Right kidney (tissue), 1 donor: ENCODE measurements around the gene LEPROT.
A peak's percentile ranks its signal among the peaks of the same experiment; 100 is the strongest.
"Not testable (repeated sequence)": the region's sequence is repeated elsewhere in the genome, so short reads cannot be mapped to it uniquely, and the experiment has no call there.

Experiments used
- DNase-seq: peaks from one replicate; pipeline ENCODE4 v3.0.0-alpha.2; 2016

Gene LEPROT

DNA sequence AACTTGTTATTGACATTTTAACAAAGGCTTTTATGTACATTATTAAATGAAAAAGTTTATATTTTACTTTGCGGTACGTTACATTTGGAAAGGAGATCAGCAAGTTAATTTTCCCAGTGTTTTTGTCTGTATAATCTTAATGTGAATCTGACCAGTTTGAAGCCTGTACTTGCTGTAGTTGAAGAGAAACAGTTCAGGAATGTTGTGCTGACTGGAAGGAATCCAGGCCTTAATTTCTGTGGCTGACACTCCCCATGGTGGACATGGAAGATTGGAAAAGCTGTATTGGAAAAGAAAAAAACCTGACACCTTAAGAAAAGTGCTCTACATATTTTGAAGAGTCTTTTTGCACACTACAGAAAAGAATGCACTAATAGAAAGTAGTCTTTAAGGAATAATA is 15.5 kb downstream of the LEPROT start:
- no peak for DNase-seq

DNA sequence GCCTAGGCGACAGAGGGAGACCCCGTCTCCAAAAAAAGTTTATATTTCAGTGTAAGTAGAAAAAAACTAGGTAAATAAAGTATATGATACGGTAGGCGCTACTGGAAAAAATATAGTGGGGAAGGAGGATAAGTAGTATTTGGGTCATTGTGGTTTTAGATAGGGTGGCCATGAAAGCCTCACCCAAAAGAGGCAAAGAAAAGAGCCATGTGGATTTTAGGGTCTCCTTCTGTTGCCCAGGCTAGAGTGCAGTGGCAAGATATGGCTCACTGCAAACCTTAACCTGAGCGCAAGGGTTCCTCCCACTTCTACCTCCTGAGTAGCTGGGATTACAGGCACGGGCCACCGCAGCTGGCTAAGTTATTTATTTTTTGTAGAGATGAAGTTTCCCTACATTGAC is 17.1 kb downstream of the LEPROT start:
- DNase-seq: no peak

DNA sequence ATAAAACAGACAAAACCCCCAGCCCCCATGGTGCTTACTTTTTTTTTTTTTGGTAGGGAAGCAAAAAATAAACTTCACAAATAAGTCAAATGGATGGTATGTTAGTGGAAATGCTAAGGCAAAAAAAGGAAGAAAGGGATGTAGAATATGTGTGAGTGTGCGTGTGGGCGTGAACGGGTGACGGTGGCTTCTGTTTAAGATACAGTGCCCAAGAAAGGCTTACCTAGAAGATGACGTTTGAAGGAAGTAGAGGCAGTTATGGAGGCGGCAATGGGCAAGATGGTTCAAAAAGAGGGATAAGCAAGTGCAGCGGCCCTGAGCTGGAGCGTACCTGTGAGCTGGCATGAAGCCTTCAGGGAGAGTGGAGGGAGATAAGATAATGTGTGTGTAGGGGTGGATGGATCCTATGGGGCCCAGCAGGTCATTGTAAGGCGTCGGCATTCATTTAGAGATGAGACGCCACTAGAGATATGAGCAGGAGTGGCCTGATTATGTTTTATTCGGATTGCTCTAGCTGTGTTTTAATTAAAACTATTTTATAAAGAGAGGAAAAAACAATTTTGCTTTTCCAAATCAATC is 19.9 kb downstream of the LEPROT start:
- no peak for DNase-seq

DNA sequence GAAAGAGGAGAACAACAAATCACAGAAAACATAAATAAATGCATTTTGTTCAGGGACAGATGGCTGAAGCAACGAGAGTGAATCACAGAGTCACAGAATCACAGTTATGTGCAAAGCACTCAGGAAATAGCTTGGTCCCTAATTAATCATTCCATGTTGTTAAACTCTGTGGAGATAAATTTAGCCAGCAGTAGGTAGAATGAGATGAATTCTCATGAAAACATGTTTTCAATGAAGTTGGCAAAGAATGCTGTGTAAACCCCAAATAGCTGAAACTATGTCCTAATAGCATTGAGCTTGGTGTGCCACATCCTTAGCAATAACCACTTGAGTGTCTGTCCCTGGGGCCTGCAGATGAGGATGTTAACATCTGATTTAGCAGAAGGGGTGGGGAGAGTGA is 20.4 kb downstream of the LEPROT start:
- no peak for DNase-seq

DNA sequence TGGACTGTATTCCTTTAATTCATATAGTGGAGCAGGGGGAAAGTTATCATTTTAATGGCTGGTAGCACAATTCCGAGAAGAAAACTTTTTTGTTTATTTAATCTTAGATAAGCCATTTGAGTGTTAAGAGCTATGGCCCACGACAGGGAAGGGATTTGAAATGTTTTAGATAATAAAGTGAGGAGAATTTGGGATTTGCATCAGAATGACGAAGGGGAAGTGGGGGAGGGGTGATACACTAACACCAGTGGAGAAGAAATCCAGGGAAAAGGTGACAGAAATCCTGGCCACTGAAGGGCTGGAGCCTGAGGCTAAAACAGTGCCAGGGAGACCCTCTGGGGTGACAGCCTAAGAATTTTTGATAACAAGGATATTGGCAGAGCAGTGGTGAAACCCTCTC is 21.0 kb downstream of the LEPROT start:
- DNase-seq: no peak

DNA sequence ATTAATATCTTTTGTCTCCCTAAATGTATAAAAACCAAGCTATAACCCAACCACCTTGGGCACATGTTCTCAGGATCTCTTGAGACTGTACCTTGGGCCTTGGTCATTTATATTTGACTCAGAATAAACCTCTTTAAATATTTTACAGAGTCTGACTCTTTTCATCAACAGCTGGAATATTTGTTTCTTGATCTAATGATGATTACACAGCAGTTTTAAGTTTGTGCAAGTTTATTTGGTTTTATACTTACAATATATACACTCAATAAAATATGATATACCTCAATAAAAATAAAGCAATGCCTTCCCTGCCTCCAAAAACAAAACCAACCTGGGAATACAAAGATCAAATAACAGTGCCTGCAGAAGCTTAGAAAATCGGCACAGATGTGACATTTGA is 22.0 kb downstream of the LEPROT start:
- no peak for DNase-seq

DNA sequence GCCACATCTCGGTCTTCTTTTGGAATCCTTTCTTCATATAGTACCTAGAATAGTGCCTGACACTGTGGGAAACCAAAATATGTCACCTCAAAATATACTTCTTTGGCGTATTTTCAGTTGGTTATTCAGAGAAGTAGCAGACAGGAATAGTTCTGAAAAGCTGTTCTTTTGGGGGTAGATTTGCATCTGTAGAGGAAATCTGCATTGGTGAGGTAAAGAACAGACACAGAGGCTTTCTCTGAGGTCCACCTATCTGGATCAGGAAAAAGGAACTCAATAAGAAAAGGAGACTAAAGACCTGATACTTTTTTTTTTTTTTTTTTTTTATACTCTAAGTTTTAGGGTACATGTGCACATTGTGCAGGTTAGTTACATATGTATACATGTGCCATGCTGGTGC is 23.2 kb downstream of the LEPROT start:
- no peak for DNase-seq

DNA sequence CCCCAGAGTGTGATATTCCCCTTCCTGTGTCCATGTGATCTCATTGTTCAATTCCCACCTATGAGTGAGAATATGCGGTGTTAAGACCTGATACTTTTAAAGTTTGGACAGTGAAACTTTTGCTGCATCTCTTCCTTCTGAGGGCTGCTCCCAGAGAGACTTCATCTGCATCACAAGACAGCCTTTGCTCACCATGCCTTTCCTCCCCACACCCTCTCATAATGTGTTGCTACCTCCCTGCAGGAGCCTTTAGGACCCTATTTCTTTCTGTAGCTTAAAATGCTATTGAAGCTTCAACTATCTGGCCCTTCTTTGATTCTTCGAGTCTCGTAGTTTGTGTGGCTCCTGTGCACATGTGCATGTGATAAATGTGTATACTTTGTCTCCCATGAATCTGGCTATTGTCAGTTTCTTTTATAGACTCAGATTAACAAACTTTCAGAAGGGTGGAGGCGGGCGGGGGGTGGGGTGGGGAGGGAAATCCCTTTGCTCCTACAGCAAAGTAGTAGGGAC is 23.7 kb downstream of the LEPROT start:
- DNase-seq: no peak

DNA sequence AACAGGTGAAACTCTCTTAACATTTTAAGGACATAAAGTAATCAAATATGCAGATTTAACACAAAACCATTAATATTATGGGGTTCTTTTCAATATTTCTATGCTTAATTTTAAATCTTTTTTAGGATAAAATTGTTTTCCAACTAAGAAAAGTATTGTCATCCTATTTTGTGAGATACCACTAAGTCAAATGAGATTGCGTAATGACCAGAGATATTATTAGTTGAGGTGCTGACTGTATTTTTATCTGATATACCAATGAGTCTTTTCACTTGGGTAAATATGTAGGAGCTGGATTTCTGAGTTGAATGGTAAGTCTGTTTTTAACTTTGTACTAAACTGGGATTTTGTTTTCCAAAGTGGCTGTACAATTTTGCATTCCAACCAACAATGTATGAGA is 25.4 kb downstream of the LEPROT start:
- DNase-seq: no peak

DNA sequence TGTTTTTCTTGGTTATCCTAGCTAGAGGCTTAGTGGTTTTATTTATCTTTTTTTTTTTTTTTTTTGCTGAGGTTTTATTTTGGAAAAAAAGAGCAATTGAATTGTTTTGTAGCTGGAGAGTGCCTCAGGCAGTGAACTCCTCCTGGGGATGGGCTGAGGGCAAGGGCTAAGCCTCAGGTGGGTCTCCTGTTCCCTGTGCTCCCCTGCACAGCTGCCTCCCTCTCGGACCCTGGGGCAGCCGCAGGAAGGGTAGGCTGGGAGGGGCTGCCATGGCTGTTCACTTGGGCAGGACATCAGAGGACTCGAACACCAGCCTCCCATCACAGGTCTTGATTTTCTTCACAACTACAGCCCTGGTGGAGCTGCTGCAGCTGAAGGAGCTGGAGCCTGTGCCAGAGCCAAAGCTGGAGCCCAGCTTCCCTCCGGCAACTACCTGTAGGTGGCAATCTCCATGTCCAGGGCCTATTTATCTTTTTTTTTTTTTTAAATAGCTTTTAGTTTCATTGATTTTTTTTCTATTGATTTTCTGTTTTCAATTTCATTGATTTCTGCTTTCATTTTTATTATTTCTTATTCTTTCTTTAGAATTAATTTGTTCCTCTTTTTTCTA is 28.9 kb downstream of the LEPROT start:
- no peak for DNase-seq

DNA sequence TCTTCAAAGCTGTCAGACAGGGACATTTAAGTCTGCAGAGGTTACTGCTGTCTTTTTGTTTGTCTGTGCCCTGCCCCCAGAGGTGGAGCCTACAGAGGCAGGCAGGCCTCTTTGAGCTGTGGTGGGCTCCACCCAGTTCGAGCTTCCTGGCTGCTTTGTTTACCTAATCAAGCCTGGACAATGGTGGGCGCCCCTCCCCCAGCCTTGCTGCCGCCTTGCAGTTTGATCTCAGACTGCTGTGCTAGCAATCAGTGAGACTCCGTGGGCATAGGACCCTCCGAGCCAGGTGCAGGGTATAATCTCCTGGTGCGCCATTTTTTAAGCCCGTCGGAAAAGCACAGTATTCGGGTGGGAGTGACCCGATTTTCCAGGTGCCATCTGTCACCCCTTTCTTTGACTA is 35.2 kb downstream of the LEPROT start:
- not testable (repeated sequence) for DNase-seq

DNA sequence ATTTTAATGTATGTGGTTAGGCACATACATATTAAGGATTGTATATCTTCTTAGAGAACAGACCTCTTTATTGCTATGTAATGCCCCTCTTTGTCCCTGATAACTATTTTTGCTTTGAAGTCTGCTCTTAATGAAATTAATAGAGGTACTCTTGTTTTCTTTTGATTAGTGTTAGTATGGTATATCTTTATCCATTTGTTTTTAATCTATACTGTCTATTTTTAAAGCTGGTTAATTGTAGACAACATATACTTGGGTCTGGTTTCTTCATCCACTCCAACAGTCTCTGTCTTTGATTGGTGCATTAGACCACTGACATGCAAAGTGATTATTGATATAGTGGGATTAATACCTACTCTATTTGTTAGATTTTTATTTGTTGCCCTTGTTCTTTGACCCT is 36.0 kb downstream of the LEPROT start:
- no peak for DNase-seq

DNA sequence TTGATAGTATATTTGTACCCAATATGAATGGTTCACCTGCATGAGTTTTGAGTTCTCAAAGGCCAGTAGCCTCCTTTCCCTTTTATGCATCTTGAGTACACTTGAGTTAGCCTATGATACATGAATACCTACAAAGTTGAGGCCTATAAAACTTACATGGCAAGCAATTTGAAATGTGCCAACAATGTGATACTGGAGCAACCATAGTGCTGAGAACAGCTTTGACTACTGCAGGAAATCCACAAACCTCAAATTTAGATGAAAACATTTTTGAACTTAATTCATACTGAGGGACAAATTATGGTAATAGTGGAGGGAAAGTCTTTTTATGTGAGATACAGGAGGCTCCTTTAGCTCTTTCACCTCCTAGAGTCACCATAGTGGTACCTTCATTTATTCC is 37.4 kb downstream of the LEPROT start:
- DNase-seq: no peak

DNA sequence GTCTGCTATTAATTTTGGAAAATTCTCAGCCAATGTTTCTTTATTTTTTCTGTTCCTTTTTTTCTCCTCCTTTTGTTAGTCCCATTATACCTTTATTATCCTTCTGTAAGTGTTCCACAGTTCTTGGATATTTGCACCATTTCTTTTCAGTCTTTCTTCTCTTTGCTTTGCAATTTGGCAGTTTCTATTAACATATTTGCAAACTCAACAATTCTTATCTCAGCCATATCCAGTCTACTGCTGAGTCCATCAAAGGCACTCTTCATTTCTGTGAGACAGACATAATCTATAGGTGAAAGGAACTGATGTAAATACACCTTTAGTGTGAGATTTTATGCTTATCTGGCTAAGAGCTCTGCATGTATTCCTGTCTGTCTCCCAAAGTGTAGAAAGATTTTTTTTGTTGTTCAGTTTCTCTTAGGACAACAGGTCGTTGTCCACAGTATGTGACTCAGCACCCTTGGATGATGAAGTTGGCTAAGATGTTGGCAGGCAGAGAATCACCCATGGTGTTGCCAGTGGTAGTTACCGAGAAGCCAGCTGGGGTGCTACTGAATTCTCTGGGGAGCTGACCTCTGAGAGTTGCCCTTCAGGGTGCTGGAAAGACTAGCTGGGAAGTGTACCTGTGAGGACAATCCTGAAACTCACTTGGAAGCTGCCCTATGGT is 38.4 kb downstream of the LEPROT start:
- DNase-seq: no peak

DNA sequence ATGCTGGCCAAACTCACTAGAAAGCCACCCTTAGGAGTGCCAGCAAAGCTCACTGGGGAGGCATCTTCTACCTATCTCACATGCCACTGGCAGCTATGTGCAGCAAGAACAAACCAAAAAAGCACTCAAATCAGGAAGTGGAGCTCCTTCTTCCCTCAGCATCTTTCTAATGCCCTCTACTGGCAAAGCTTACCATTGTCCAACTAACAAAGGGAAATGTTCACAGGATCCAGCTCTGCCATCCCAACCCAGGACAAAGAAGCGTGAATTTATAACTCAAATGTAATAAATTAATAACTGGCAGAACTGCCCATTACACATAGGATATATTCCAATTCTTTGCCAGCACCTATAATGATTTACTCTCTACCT is 38.9 kb downstream of the LEPROT start:
- no peak for DNase-seq

DNA sequence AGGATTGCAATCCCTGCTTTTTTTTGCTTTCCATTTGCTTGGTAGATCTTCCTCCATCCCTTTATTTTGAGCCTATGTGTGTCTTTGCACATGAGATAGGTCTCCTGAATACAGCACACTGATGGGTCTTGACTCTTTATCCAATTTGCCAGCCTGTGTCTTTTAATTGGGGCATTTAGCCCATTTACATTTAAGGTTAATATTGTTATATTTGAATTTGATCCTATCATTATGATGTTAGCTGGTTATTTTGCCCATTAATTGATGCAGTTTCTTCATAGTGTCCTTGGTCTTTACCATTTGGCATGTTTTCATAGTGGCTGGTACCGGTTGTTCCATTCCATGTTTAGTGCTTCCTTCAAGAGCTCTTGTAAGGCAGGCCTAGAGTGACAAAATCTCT is 45.4 kb downstream of the LEPROT start:
- not testable (repeated sequence) for DNase-seq

DNA sequence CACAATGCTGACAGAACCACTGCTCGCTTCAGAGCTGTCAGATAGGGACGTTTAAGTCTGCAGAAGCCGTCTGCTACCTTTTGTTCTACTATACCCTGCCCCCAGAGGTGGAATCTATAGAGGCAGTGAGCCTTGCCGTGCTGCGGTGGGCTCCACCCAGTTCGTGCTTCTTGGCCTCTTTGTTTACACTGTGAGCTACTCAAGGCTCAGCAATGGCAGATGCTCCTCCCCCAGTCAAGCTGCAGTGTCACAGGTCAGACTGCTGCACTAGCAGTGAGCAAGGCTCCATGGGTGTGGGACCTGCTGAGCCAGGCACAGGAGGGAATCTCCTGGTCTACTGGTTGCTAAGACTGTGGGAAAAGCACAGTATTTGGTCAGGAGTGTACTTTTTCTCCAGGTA is 47.1 kb downstream of the LEPROT start:
- no peak for DNase-seq

DNA sequence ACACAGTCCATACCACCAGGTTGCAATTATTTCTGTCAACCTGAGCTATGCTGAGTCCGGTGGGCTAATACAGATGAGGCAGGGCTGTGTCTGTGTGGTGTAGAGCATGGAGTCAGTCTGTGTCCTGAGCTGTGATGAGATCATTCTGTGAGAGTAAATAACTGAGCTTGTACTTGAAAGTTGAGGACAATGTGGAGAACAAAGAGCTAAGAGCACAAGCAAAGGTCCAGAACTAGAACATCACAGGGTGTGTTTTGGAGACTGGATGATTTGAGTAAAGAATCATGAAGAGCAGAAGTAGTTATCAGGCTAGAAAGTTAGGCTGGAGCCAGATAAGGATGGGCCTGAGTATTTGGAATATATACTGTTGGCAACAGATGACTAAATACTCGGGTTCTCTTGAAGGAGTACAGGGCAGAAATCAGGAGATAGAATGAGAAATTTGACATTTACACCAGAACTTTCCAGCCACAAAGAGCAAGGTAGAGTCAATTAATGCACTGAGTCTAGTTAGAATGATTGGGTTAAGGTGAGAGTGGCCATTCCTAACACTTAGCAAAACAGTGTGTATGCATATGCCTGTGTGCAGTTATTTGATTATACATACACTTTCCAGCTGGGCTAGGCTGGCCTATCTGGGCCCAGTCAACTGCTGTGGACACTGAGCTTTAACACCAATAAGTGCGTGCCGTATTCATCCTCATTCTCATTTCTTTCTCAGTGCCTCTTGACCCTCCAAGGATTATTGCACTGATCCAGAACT is 48.8 kb downstream of the LEPROT start:
- peak; percentile 26 for DNase-seq

DNA sequence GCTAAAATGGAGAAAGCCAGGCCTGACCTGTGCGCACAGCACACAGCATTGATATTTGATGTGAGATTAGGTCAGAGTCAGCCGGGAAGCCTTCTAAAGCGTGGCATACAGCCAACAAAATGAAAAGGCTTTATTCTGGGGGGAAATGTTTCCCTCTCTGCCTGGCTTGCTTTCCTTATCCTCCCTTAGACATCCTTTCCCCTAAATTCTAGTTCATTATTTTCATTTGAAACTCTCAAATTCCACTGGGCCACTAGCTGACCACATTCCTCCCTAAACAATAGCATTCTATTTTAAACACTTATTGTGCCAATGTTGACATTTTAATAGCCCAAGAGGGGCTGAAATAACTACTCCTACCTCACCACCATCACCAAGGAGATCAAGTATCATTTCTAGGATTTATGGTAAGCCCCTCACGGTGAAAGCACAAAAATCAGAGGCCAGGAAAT is 49.4 kb downstream of the LEPROT start:
- DNase-seq: no peak

DNA sequence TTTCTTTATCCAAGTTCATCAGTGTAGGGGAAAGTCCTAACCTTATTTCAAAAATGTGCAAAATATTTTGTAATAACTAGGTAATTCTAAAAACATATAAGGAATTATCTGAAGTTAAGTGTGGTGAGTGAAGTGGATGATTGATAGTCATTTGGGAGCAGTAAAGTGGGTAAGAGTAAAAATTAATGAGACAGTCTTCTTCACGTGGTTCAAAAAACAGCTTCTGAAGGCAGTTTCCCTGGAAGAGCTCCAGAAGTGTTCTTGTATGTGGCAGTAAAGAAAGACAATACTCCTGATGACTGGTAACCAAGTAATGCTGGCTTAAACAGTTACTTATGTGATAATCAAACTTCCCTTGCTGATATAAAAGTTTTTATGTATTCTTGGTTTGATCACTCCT is 50.3 kb downstream of the LEPROT start:
- DNase-seq: no peak

DNA sequence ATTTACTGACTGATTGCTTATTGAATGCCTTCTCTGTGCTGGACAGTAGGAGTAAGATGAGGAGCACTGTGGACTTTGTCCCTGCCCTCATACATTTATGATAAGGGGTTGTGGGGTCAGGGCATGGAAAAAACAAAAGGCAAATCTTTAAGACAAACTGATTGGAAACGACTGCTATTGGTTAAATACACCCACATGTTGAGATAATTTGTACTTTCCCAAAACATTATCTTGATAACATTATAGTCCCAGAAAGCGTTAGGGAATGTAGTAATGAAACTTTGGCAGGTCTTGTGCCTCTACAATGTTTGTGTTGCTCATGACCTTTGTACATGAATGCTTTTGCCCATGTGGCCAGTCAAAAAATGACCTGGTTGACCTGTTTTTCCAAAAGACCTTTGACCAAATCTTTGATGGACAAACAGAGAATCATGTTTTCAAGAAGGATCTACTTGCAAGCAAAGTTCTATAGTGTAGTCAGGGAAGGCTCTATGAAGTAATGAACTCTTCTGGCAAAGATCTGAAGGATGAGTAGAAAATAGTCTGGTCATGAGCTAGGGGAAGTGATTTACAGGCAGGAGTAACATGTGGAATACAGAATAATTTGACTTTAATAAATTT is 50.9 kb downstream of the LEPROT start:
- DNase-seq: no peak

DNA sequence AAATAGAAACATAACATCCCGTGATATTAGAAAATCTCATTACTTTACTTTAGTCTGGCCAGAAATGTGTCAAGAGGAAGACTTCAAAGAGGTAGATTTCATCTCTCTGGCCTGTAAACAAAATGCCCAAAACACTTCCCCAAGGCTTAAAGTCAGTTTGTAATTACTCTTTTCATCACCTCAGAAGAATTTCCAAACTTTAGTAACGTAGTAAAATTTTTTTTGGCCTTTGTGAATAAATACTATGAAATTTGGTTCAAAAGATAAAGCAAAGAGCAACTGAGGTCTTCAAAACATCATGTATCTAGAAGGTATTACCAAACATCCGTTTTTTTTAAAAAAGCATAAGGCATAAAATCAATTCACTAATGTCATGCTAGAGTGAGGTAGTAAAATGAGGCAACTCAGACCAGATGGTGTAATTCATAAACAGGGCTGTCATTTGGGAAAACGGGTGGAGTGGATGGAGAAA is 51.4 kb downstream of the LEPROT start:
- no peak for DNase-seq

DNA sequence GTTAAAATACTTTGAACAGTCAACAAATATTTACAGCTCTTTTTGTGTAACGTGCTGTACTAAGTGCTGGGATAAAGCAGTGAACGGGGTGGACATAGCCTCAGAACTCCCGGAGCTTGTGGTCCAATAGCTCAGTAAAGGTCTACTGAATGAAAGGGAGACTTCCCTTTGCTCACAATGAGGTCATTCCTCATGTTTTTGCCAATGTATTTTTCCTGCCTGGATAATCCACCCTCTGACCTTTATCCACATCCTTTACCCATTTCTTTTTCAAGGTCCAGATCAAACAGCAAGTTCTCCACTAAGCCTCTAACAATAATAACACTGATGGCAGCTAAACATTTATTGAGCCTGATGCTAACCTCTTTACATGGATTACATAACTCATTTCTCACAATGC is 55.9 kb downstream of the LEPROT start:
- DNase-seq: no peak
